MV-4-11 (cell line): ENCODE data around the gene MIS18BP1.
"Not testable (repeated sequence)": the region's sequence is repeated elsewhere in the genome, so short reads cannot be mapped to it uniquely, and the experiment has no call there.

Experiments used
- DNase-seq: peaks from one replicate; lab custom pipeline; 2025; lab: John Stamatoyannopoulos, UW

The MIS18BP1 gene

GRCh38 chr14:45246151-45246550, 6.9 kb downstream of the MIS18BP1 start:
- peak; percentile 3 for DNase-seq

- peak; percentile 12 for DNase-seq
These were observed 10.3 kb downstream of the MIS18BP1 start for GRCh38 chr14:45242706-45243105.

DNA sequence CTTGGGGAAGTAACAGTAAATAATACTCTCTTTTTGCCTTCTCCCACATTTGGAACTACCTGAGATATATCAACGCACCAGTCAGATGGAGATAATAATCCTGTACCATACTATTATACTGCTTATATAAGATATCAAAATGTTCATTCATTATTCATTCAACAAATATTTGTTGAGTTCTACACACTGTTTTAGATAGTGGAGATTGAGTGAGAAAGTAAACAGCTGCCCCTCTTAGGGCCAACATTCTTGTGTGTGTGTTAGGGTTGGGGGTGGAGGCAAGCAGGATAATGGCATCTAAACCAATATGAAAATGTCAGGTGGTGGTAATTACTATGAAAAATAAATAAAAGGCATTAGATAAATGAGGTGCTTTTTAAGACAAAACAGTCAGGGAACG, 14.0 kb downstream of the MIS18BP1 start:
- no peak for DNase-seq

- no peak for DNase-seq
These were observed 25.4 kb downstream of the MIS18BP1 start for GRCh38 chr14:45227566-45227965.

GRCh38 chr14:45222485-45223262, 30.3 kb downstream of the MIS18BP1 start:
- DNase-seq, result no peak

GRCh38 chr14:45214341-45214740, 38.7 kb downstream of the MIS18BP1 start:
- not testable (repeated sequence) for DNase-seq

DNA sequence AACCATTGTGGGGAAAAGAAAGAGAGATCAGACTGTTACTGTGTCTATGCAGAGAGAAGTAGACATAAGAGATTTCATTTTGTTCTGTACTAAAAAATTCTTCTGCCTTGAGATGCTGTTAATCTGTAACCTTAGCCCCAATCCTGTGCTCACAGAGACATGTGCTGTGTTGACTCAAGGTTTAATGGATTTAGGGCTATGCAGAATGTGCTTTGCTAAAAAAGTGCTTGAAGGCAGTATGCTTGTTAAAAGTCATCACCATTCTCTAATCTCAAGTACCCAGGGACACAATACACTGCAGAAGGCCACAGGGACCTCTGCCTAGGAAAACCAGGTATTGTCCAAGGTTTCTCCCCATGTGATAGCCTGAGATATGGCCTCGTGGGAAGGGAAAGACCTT, 39.3 kb downstream of the MIS18BP1 start:
- DNase-seq, result not testable (repeated sequence)

- no peak for DNase-seq
These were observed 40.8 kb downstream of the MIS18BP1 start for GRCh38 chr14:45212231-45212630.

GRCh38 chr14:45211295-45211694, 41.7 kb downstream of the MIS18BP1 start:
- no peak for DNase-seq

- DNase-seq, result no peak
These were observed 42.8 kb downstream of the MIS18BP1 start for GRCh38 chr14:45210159-45210558.

- DNase-seq, result no peak
These were observed 48.8 kb downstream of the MIS18BP1 start for GRCh38 chr14:45204241-45204640.

DNA sequence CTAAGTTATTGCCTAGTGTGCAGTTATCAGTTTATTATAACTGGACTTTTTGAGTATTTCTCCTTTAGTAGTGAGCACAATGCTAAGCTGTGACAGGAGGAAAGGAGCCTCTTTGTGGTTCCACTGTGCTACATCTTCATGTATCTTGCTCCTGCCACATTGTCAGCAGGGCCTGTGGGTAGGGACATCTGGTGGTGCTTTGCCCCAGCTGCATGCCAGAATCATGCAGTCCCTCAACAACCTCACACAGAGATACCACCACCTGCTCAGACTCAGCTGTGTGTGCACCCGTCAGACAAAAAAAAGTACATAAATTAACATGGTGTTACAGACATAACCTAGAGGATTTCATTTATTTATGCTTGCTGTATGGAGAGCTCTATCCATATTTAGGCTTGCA, 51.1 kb downstream of the MIS18BP1 start:
- DNase-seq, result peak; percentile 44

- no peak for DNase-seq
These were observed 53.8 kb downstream of the MIS18BP1 start for GRCh38 chr14:45199230-45199629.

DNA sequence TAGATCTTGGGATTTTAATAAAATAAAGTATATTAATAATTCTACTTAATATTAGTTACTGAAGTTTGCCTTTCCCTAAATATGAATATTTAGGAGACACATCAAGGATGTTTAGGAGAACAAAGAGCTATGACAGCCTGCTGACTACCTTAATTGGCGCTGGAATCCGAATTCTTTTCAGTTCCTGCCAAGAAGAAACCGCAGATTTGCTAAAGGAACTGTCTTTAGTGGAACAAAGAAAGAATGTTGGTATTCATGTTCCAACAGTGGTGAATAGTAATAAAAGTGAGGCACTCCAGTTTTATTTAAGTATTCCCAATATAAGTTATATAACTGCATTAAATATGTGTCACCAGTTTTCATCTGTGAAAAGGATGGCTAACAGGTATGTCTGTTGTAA, 54.5 kb downstream of the MIS18BP1 start:
- no peak for DNase-seq

- no peak for DNase-seq
These were observed 58.0 kb downstream of the MIS18BP1 start for GRCh38 chr14:45194964-45195363.

DNA sequence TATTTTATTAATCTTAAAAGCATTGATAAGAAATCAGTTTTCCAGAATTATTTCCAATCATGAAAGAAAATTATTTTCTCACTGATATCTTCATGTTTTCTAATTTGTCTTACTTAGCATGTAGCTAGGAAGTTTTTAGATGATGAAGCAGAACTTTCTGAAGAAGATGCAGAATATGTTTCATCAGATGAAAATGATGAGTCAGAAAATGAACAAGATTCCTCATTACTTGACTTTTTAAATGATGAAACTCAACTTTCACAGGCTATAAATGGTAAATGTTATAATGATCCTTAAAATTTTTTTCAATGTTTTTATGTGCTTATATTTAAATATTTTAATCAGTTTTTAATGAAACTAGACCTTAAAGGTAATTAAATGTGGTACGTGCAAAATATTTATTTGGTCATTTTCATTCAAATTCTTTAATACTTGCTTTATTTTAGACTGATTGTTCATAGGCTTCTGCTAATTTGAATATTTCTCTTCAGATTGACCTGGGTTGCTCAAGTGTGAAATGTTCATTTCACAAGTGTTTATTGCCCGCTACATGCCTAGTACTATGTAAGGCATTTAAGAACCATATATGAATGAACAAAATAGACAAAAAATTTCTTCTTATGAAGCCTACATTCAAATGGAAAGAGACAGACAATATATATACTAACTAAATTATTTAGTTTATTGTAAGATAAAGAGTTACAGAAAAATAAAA, 67.7 kb downstream of the MIS18BP1 start:
- no peak for DNase-seq

DNA sequence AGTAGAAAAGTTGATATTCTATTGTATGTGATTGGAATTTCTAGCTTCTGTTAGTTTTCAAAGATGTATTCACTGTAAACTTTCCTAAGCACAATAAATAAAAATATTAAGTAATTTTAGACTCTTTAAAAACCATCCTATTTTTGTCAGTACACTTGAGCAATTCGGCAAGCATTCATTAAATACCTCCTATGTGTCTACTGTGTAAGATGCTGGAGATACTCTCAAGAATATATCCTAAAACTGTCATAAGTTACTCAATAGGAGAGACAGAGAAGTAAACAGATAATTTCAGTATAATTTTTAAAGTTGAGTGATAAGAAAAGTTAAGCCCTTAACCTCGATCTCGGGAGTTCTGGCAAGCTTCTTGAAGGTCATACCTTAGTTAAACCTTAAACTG, 71.2 kb downstream of the MIS18BP1 start:
- DNase-seq, result no peak

DNA sequence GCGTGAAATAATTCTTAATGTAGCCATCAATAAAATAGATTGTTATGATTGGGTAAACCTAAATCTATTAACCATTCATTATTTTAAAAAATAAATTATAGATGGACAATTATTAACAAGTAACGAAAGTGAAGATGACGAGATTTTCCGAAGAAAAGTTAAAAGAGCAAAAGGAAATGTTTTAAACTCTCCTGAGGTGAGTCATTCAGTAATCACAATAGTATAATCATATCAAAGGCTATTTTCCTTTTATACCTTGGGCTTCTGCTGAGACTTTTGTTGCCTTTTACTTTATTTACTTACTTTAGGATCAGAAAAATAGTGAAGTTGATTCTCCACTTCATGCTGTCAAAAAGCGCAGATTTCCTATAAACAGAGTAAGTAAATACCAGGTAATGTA, 71.7 kb downstream of the MIS18BP1 start:
- no peak for DNase-seq

DNA sequence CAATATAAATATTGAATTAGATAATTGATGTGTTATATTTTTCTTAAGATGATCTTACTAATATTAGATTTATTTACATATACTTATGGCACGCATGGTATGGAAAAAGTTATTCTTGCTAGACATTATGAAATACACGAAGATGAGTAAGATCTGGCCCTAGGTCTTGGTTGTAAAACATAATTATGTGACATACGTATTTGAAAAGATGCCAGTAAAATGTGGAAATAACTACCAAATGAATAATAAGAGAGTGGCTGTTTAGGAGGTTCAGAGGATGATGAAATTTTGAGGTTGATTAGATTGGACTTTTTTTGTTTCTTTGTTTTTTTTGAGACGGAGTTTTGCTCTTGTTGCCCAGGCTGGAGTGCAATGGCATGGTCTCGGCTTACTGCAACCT, 75.9 kb downstream of the MIS18BP1 start:
- peak; percentile 95 for DNase-seq

DNA sequence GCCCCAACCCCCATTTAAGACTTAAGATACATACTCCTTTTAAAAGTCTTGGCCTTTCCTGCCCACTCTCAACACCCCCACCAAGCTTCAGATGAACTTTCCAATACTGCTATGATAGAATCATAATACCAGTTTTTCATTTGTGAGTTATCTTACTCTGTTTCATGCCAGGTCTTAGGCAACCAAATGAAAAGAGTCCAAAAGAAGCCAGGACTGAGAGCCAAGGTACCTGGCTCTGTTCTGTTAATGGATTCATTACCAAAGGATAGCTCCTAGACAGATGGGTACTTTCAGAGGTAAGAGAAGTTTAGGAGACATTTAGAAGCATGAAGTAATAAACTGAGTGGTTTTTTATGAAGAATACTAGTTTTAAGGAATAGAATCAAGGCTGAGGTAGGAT, 83.1 kb downstream of the MIS18BP1 start:
- DNase-seq, result no peak

DNA sequence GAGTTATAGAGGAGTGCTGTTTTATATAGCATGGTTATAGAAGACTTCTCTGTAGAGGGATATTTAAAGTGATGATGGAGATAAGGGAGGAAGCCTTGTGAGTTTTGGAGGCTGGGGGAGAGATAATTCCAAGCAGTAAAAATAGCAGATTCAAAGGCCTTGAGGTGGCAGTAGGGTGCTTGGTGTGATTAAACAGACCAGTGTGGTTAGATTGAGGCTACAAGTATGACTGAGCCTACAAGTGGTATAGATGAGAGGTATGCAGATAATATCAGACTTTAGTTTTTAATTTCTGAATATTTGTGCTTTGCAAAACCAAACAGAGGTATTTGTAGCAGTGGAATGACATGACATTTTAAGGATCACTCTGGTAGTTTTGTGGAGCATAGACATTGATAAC, 96.9 kb downstream of the MIS18BP1 start:
- no peak for DNase-seq
